Islet precursor cell (in vitro differentiated cells): ENCODE data around the gene SMIM38.
A peak's percentile ranks its signal among the peaks of the same experiment; 100 is the strongest.

ENCODE experiments used
- DNase-seq: peaks from one replicate; pipeline ENCODE4 v3.0.0-alpha.2; 2018

Gene SMIM38

DNA sequence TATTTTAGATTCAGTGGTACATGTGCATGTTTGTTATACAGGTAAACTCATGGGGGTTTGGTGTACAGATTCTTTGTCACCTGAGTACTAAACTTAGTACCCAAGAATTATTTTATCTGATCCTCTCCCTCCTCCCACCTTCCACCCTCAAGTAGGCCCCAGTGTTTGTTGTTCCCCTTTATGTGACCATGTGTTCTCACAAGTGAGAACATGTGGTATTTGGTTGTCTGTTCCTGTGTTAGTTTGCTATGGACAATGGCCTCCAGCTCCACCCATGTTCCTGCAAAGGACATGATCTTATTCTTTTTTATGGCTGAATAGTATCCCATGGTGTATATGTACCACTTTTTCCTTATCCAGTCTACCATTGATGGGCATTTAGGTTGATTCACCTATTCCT is 6.8 kb downstream of the SMIM38 start:
- DNase-seq: no peak

DNA sequence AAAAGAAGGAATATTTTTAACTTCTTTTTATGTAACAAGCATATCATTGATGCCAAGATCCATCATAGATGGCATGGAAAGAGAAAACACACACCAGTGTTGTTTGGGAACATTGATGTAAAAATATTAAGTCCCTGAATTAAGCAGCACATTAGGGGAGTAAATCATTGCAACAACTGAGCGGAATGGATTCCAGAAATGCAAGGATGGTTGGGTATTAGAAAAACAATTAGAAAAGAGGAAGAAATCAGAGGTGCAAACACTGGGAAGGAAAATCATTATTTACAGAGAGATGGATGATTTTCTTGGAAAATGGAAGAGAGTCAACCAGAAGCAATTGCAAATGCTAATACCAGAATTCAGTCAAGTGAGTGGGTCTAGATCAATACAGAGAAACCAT is 8.1 kb downstream of the SMIM38 start:
- no peak for DNase-seq

DNA sequence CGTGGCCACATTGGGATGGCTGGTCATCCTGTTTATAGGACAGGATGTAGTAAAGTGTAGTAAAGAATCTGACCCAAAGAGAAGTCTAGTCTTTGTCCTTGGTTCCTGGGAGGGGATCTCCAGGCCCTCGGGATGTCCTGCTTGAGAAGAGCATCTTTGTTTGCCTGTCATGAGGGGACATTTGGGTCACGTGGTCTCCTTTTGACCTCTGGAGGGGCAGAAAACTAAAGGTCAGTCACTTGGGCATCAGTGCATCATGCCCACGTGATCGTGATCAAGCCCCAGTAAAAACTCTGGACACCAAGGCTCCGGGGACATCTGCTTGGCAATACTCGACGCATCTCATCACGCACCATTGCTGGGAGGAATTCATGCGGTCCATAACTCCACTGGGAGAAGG is 9.1 kb downstream of the SMIM38 start:
- no peak for DNase-seq

DNA sequence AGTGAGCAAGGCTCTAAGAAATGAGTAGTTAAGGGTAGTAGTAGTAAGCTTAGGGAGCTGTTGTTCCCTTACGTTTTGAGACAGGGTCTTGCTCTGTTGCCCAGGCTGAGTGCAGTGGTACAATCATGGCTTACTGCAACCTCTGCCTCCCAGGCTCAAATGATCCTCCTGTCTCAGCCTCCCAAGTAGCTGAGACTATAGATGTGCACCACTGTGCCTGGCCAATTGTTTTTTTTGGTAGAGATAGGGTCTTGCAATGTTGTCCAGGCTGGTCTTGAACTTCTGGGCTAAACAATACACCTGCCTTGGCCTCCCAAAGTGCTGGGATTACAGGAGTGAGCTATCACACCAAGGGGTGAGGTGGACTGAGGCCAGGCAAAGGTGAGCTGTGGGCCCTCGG is 10.0 kb downstream of the SMIM38 start:
- DNase-seq: no peak

DNA sequence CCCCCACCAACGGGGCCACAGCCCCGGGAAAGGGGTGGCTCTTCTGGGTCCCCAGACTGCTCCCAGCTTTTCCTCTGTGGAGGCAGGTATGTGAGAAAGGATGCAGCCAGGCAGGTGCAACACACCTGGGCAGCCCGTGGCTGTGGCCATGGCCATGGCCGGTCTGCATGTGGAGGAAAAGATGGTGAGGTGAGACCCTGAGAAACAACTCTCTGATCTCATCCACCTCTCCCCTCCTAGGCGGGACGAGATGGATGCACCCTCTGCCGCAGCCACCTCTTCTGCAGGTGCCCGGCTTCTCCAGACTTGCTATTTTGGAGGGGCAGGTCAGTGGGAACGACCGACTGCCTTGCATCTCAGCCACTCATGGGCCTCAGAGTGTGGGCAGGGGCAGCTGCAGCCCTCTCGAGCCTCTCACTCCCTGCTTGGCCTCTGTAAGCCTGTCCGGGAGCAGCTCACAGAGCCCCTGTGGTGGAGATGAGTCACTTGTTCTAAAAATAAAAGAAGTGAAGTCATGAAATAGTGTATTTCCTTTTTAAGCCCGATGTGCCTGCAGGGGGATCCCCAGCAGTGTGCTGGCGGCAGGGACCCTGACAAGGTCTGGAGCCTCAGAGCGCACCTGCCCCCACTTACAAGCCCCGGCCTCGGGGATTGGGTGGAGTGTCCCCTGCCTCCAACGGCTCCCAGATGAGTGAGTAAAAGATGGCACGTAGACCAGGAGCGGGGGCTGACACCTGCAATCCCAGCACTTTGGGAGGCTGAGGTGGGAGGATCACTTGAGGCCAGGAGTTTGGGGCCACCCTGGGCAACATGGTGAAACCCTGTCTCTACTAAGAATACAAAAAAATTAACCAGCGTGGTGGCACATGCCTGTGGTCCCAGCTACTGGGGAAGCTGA is 10.7 kb downstream of the SMIM38 start:
- DNase-seq: peak; percentile 84

DNA sequence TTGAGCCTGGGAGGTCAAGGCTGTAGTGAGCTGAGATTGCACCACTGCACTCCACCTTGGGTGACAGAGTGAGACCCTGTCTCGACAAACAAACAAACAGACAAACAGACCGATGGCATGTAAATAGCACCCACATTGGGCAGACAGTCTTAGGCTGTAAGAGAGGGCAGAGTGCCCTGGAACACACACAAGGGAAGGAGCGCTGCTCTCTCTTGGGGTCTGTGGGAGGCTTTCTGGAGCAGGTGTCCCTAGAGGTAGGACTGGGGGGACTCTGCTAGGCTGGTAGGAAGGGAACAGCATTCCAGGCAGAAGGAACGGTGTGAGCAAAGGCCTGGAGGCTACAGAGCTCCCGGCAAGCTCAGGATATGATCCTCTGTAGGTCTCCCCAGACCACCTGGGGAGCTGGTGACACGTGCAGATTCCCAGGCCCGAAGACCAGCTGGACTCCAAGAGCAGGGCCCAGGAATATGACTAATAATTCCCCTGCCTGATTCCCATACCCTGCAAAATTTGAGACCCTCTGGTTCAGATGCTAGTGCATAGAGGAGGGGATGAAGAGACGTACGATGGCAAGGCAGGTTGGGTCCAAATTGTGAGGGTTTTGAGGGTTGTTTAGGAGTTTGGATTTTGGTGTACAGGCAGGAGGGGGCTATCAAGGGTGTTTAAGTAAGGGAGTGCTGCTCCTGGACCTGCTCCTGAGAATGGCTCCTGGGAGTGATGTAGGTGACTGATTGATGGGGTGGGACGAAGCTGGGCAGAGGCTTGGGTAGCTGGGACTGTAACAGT is 11.6 kb downstream of the SMIM38 start:
- DNase-seq: no peak

GRCh38 chr11:69167916-69168691 is 12.4 kb downstream of the SMIM38 start:
- DNase-seq: no peak

DNA sequence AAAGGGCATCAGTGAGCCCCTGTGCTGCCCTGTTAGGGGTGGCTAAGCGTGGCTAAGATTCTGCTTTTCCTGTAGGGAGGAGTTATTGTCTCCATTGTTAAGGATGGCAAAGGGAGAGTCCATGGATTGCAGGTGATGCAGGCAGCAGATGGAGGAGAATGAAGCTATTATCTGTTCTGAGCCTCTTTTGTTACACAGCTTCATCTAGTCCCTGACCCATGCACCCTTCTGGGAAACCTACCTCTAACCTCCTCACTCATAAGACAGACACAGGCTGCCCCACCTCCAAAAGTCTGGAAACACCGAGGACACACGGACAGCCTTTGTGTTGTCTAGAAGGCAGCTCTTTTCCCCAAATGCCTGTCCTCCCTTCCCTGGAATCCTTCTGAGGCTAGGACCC is 13.7 kb downstream of the SMIM38 start:
- no peak for DNase-seq

- peak; percentile 85 for DNase-seq
These were observed 15.0 kb downstream of the SMIM38 start for GRCh38 chr11:69170704-69171103.

DNA sequence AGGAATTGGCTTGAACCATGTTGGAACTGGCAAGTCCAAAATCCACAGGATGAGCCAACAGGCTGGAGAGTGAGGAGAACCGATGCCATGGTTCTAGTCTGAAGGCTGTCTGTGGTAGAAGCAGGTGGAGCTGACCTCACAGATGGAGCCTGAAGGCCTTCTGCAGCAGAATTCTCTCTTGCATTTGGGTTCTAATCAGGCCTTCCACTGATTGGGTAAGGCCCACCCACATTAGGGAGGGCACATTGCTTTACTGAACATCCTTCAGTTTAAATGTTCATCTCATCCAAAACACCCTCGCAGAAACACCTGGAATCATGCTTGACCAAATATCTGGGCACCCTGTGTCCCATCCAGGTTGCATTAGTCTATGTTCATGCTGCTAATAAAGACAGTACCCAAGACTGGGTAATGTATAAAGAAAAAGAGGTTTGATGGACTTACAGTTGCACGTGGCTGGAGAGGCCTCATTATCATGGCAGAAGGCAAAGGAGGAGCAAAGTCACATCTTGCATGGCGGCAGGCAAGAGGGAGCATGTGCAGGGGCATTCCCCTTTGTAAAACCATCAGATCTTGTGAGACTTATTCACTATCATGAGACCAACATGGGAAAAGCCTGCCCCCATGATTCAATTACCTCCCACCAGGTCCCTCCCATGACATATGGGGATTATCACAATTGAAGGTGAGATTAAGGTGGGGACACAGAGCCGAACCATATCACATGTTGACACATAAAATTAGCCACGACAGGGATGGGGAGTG is 15.9 kb downstream of the SMIM38 start:
- no peak for DNase-seq

DNA sequence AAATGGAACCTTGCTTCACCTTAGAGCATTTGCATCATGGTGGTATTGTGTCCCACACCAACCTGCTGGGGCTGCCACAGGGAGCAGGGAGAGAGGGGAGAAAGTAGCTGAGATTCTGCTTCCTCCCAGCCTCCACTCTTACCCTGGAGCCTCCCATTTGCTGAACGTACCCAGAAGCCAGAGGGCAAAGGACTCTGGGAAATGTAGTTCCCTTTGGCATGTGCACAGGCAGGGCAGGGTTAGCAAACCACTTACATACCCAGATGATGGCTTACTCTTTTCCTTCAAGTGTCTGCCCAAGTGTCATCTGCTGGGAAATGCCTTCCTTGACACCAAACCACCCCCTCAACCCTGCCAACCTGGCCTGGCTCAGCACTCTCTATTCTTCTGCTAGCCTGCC is 16.9 kb downstream of the SMIM38 start:
- no peak for DNase-seq

- DNase-seq: no peak
These were observed 17.6 kb downstream of the SMIM38 start for GRCh38 chr11:69173331-69173730.

DNA sequence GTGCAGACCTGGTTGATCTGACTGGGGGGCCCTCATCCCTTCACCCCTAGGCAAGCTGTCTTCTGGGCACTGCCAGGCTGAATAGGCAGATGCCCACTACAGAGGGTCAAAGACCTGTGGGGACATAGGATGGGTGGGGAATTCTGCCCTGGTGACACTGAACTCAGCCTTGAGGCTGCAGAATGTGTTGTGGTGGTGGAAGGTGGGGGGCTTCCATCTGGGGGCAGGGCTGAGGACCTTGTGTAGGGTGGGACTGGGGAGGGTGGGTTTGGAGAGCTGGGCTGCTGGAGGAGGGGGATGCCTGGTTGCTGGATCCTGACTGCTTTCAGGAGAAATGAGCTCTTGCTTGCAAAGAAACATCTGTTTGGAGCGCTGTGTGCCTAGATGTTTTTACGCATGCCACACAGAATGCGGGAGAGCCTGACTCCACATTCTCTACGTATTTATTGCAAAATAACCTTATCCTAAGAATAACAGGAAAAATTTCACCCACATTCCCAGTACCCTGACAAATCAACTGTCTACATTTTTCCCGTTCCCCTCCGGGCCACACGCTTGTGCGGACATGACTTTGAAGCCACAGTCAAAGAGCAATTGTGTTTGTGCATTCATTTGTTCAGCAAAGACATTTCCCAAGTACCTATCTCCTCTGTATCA is 18.3 kb downstream of the SMIM38 start:
- DNase-seq: no peak

GRCh38 chr11:69174841-69175240 is 19.1 kb downstream of the SMIM38 start:
- DNase-seq: no peak

DNA sequence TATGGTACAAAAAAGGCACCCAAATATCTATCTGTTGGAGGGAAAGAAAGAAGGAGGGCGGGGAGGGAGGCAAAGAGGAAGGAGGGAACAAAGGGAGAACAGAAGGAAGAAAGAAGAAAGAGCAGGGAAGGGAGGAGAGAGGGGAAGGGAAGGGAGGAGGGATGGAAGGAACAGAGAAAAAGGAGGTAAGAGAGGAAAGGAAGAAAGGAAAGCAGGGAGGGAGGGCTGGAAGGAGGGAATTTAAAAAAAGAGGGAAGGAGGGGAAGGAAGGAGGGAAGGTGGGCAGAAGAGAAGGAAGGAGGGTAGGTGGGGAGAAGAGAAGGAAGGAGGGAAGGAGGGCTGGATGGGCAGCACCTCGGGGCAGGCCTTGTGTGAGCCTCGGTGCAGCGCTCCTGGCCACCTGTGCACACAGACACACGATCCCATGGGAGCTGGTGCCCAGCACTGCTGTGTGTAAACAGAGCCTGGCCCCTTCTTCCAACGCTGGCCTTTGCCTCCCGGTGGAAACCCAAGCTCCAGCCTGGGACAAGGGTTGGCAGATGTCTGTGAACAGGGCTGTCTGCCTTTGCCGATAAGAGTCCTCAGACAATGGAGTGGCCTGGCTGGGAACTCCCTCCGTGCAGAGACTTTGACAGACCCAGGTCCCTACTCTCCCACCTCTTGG is 23.2 kb downstream of the SMIM38 start:
- DNase-seq: no peak

DNA sequence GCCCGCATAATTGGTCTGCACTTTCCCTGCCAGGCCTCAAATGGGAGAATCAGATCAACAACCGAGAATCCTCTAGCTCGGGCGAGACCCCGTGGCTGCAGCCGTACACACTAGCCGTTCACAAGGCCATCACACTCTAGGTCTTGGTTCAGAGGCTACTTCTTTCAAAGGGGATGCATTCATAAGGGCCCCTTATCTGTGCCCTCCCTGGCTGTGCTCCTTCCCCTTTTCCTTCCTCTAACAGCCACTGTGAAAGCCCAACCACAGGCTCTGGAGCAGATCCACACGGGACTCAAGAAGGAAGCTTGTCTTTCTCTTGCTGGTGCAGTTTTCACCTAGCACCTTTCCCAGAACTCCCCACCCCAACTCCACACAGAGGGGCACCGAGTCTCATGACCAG is 24.5 kb downstream of the SMIM38 start:
- no peak for DNase-seq

GRCh38 chr11:69180726-69181125 is 25.0 kb downstream of the SMIM38 start:
- no peak for DNase-seq

- DNase-seq: no peak
These were observed 27.9 kb downstream of the SMIM38 start for GRCh38 chr11:69183613-69184012.

DNA sequence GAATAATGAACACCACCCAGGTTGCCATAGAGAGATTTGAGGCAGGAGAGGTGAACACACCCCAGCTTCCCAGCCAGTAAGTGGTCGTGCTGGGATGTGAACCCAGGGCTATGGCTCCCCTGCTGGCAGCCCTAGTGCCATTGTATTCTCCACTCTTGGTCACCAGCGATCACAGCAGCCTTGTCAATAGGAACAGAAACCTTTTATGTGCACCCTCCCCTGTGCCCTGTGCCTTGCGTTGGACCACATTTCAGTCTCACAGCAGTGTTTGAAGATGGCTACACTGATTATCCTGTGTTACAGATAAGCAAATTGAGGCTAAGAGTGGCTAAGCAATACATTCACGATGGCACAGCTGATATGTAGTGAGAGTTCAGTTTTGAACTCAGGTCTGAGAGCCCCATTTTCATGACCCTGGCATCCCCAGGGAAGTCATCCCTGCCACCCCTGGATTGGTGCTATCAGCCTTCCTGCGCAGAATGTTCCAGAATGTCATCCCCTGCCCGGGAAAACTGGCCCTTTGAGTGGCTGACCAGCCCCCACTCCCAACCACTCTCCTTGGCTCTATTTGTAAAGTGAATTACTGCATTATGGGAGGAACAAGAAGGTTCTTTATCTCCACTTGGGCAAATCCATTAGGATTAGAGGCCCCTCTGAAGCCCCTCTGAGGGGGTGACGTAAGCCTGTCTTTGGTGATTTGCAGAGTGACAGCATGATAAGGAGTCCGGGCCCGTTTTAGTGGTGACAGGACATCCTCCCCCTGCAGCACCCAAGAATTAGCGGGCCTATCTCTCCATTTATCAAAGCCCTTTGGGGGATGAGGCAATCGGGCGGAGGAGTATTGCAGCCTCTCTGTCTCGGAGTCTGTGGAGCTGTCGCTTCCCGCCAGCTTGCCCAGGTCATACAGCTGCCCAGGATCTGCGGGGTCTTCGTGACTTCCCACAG is 30.9 kb downstream of the SMIM38 start:
- DNase-seq: peak; percentile 74

DNA sequence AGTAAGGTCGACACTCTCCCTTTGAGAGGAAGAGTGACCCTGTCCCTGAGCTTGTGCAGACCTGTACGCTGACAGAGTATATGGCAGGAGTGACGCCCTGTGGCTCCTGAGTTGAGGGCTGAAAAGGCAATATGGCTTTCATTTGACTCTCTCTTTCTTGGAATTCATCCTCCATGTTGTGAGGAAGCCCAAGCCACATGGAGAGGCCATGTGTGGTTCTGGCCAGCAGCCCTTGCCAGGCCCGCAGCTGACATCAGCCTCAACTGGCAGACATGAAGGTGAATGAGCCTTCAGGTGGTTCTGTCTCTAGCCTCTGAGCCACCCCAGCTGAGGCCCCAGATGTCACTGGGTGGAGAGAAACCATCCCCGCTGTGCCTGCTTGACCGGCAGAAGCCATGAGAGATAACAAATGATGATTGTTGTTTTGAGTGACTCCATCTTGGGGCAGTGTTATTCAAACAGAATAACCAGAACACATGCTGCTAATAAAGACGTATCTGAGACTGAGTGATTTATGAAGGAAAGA is 31.9 kb downstream of the SMIM38 start:
- no peak for DNase-seq
